Measurements from ENCODE around the gene PCDH12.

Gene PCDH12

GRCh38 chr5:141976176-141976575, 18.2 kb upstream of the PCDH12 start:
- Mint-ChIP-seq H3K4me3 (no peak overlapping the region), H3K4me1 (peaks cover 23% of the 10 kb centered on the region), H3K27me3 (no peaks in the 10 kb centered on the region), H3K36me3 (ENCODE audit: low read depth) (peaks cover 43% of the 10 kb centered on the region), H3K27ac (no peak overlapping the region), H3K9me3 (no peaks in the 10 kb centered on the region)
- ATAC-seq, result no peak
- no peak for DNase-seq

- Mint-ChIP-seq H3K4me1 (peaks cover 38% of the 10 kb centered on the region), H3K27ac (peak overlapping the region; percentile 80), H3K9me3 (no peaks in the 10 kb centered on the region), H3K27me3 (no peaks in the 10 kb centered on the region), H3K36me3 (ENCODE audit: low read depth) (peaks cover 34% of the 10 kb centered on the region), H3K4me3 (peak overlapping the region; percentile 48)
- DNase-seq (no peak), ATAC-seq (peak; percentile 2)
These were observed 16.0 kb upstream of the PCDH12 start for GRCh38 chr5:141973871-141974595.

DNA sequence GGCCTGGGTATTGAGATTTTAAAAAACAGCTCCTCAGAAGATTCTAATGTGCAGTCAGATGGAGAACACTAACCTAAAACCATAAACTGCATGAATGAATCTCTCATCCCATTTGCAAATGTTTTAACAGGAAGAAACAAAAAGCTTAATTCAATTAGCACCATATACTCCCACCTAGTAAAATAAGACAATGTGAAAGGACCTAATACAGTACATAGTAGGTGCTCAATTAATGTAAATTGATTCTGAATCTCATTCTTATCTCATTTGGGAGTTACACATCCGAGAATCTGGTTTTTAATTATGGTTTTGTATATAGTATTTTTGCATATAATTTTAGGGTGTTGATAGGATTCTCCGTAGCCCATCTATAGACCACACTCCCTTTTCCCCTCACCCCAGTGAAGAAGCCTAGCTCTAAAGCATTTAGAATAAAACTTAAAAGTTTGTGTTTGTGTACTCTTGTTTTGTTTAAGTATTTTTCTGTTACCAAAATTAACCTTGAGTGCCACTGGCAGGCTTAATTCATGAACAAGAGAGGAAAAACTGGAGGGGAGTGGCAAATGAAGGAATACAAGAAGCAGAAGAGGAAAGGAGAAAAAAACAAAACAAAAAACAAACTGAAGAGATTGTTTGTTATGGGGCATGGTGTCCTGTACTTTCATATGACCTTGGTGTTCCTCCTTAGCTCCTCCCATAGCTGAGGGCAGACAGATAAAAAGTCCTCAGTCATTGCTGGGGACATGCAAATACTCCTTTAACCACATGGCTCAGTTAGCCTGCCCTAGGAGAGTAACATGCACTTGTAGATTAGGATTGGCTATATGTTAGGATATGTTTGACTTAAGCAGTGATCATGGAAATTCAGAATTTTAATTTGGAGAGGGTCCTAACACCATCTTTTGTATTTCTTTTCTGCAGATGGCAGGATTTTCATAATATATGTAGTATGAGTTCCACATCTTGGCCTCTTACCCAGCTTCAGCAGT, 12.1 kb upstream of the PCDH12 start:
- DNase-seq, result no peak
- H3K36me3 Mint-ChIP-seq (ENCODE audit: low read depth), result peaks cover 19% of the 10 kb centered on the region
- peak overlapping the region; percentile 92 for H3K4me3 Mint-ChIP-seq
- ATAC-seq, result peak; percentile 26
- no peaks in the 10 kb centered on the region for H3K27me3 Mint-ChIP-seq
- peaks cover 40% of the 10 kb centered on the region for H3K4me1 Mint-ChIP-seq
- peak overlapping the region; percentile 94 for H3K27ac Mint-ChIP-seq
- no peaks in the 10 kb centered on the region for H3K9me3 Mint-ChIP-seq

DNA sequence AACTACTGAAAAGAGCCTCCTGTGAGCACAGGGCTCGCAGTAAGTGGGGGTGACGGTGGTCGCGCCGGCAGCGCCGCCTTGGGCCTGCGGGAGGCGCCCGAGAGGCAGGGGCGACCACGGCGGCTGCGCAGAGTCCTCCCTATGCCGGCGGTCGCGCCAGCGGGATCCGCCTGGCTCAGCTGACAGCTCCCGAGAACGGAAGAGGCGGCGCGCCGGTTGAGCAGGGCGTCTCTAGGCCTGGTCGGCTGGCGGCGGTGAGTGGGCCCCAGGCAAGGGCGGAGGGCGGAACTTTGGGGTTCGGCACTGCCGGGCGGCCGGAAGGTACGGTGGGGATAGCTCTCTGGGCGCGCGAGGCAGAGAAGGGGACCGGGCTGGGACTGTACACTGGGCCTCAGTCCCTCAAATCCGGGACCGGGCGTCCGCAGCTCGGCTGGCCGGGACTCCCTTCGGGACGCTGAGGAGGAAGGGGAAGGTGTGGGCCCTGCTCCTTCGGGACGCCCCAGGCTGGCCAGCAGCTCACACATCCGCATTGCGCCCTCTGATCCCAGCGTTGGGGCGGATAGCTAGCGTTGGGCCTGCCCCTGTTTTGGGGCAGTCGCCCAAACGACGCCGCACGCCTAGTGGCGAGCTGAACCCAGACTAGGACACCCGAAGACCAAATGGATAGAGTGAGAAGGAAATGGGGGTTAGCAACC, 11.1 kb upstream of the PCDH12 start, which contains the start of gene RNF14:
Gene RNF14 (plus strand): TSS at position 192 of the 695 bp plus-strand sequence. CDS start 4,484 bp downstream, outside the sequence.
- Mint-ChIP-seq H3K27me3 (no peaks in the 10 kb centered on the region), H3K36me3 (ENCODE audit: low read depth) (peaks cover 10% of the 10 kb centered on the region), H3K27ac (peak within 1 kb of the TSS; percentile 94), H3K4me1 (peaks cover 30% of the 10 kb centered on the region), H3K9me3 (no peaks in the 10 kb centered on the region), H3K4me3 (peak within 1 kb of the TSS; percentile 92)
- ATAC-seq, result peak; percentile 96
- DNase-seq, result peak; percentile 95

DNA sequence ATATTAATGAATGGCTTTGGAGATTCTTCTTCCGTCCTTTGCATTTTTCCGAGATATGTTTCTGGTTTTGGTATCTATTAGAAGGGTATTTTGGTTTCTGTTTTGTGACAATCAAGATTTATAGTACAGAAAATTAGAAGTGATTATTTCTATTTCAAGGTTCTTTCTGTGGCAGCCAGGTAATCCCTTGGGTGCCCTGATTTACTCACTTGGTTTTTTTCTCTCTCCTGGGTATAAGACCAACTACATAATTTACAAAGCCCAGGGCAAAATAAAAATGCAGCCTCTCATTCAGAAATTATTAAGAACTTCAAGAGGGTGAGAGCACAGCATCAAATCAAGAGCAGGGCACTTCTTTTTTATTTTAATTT, 8.9 kb upstream of the PCDH12 start:
- Mint-ChIP-seq H3K36me3 (ENCODE audit: low read depth) (peaks cover 4% of the 10 kb centered on the region), H3K27ac (no peak overlapping the region), H3K4me1 (peaks cover 23% of the 10 kb centered on the region), H3K9me3 (no peaks in the 10 kb centered on the region), H3K4me3 (no peak overlapping the region), H3K27me3 (no peaks in the 10 kb centered on the region)
- DNase-seq, result no peak
- no peak for ATAC-seq

GRCh38 chr5:141966275-141966962, 8.4 kb upstream of the PCDH12 start:
- H3K4me3 Mint-ChIP-seq, result no peak overlapping the region
- DNase-seq (no peak), ATAC-seq (no peak)
- H3K27ac Mint-ChIP-seq, result no peak overlapping the region
- H3K27me3 Mint-ChIP-seq, result no peaks in the 10 kb centered on the region
- no peaks in the 10 kb centered on the region for H3K9me3 Mint-ChIP-seq
- H3K36me3 Mint-ChIP-seq (ENCODE audit: low read depth), result peaks cover 2% of the 10 kb centered on the region
- peaks cover 23% of the 10 kb centered on the region for H3K4me1 Mint-ChIP-seq

- Mint-ChIP-seq H3K9me3 (no peaks in the 10 kb centered on the region), H3K36me3 (ENCODE audit: low read depth) (peaks cover 2% of the 10 kb centered on the region), H3K4me1 (peaks cover 26% of the 10 kb centered on the region), H3K27ac (no peak overlapping the region), H3K4me3 (no peak overlapping the region), H3K27me3 (no peaks in the 10 kb centered on the region)
- DNase-seq (no peak), ATAC-seq (no peak)
These were observed 7.1 kb upstream of the PCDH12 start for GRCh38 chr5:141965071-141965470.

DNA sequence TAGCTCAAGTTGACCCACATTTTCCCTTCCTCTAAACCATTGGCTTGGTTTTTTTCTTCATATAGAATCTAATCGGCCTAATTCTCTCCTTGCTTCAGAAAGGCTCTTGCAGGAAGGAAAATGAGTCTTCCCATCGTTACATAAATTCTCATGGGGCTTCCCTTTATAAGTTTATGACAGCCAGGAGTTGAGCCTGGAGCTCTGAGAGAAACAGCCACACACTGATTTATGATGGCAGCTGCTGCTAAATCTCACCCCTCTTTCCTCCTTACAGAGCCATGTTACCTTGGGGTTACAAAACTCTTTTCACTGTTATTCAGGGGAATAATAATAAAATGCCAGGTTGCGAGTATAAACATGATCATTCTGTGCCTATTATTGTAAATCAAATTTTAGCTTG, 5.7 kb upstream of the PCDH12 start:
- Mint-ChIP-seq H3K27ac (no peak overlapping the region), H3K27me3 (no peaks in the 10 kb centered on the region), H3K36me3 (ENCODE audit: low read depth) (no peaks in the 10 kb centered on the region), H3K9me3 (no peaks in the 10 kb centered on the region), H3K4me1 (peaks cover 30% of the 10 kb centered on the region), H3K4me3 (no peak overlapping the region)
- DNase-seq, result no peak
- no peak for ATAC-seq

DNA sequence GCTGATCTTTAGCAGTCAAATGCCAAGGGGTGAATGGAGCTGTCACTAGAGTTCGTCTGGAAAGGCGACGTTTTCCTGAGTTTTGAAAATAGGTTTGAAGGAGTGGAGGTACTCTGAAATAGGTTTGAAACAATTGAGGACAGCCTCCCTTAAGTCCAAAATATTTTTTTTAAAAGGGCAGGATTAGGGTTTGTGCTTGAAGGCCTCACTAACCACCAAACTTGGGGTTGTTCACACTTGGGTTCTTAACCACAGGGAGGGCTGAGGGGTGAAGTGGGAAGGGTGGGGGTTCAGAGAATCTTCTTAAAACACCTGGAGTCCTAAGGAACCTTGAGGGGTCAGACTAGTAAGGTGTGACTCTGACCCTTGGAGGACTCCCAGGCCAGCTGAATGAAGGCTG, 3.5 kb upstream of the PCDH12 start:
- ATAC-seq, result no peak
- Mint-ChIP-seq H3K36me3 (ENCODE audit: low read depth) (no peaks in the 10 kb centered on the region), H3K27me3 (no peaks in the 10 kb centered on the region), H3K9me3 (no peaks in the 10 kb centered on the region), H3K4me3 (no peak overlapping the region), H3K4me1 (peaks cover 36% of the 10 kb centered on the region), H3K27ac (peak overlapping the region; percentile 81)
- no peak for DNase-seq

- no peak overlapping the region for H3K4me3 Mint-ChIP-seq
- H3K27me3 Mint-ChIP-seq, result no peaks in the 10 kb centered on the region
- ATAC-seq (peak; percentile 89), DNase-seq (peak; percentile 92)
- H3K36me3 Mint-ChIP-seq (ENCODE audit: low read depth), result no peaks in the 10 kb centered on the region
- peak overlapping the region; percentile 81 for H3K27ac Mint-ChIP-seq
- peaks cover 36% of the 10 kb centered on the region for H3K4me1 Mint-ChIP-seq
- no peaks in the 10 kb centered on the region for H3K9me3 Mint-ChIP-seq
These were observed 2.7 kb upstream of the PCDH12 start for GRCh38 chr5:141960449-141961323.

- Mint-ChIP-seq H3K9me3 (no peaks in the 10 kb centered on the region), H3K4me3 (no peak overlapping the region), H3K36me3 (ENCODE audit: low read depth) (no peaks in the 10 kb centered on the region), H3K27me3 (no peaks in the 10 kb centered on the region), H3K4me1 (peaks cover 36% of the 10 kb centered on the region), H3K27ac (no peak overlapping the region)
- ATAC-seq (no peak), DNase-seq (peak; percentile 51)
These were observed 2.0 kb upstream of the PCDH12 start for GRCh38 chr5:141960018-141960417.

- no peaks in the 10 kb centered on the region for H3K27me3 Mint-ChIP-seq
- ATAC-seq, result peak; percentile 37
- peak overlapping the region; percentile 77 for H3K4me3 Mint-ChIP-seq
- H3K27ac Mint-ChIP-seq, result peak overlapping the region; percentile 81
- no peaks in the 10 kb centered on the region for H3K9me3 Mint-ChIP-seq
- no peak for DNase-seq
- peaks cover 36% of the 10 kb centered on the region for H3K4me1 Mint-ChIP-seq
- H3K36me3 Mint-ChIP-seq (ENCODE audit: low read depth), result no peaks in the 10 kb centered on the region
These were observed 657 bp upstream of the PCDH12 start for GRCh38 chr5:141958546-141959172.
